CD4-positive, CD25-positive, alpha-beta regulatory T cell (primary cell): ENCODE results near the gene MAP7. TPM values are rescaled to one million over a fixed set of nuclear protein-coding genes. Genes with fewer than 3 reads are reported as not detected.

Source experiments
- ATAC-seq, 2 donors: fragments of 150-1000 bp; cut with Tn5 transposase; one replicate each; pipeline ENCODE4 v1.10.0; 2021; ENCODE audit warnings: low read depth in 2 of 2, moderate number of reproducible peaks in 2 of 2, moderate library complexity in 1 of 2
- DNase-seq, 3 donors: peaks; one replicate each; pipeline versions ENCODE4 v3.0.0 to v3.0.0-alpha.2; 2012 to 2022; ENCODE audit warnings: mixed read lengths in 1 of 3
- H3K27ac ChIP-seq: one replicate; pipeline ENCODE4 v1.7.0; 2013; ENCODE audit warnings: mild to moderate bottlenecking, low read length; ENCODE audit not compliant: insufficient read depth, poor library complexity, severe bottlenecking
- H3K27me3 ChIP-seq: one replicate; pipeline ENCODE4 v1.7.0; 2013; ENCODE audit warnings: low read length; ENCODE audit not compliant: control insufficient read depth, insufficient read depth
- H3K36me3 ChIP-seq: one replicate; pipeline ENCODE4 v1.7.0; 2013; ENCODE audit warnings: mild to moderate bottlenecking, low read length, moderate library complexity; ENCODE audit not compliant: control insufficient read depth, insufficient read depth
- H3K4me1 ChIP-seq: 2 replicates; pipeline ENCODE4 v1.7.0; 2013; ENCODE audit warnings: mild to moderate bottlenecking, low read length; ENCODE audit not compliant: insufficient read depth, control insufficient read depth, poor library complexity, severe bottlenecking
- H3K4me3 ChIP-seq: one replicate; pipeline ENCODE4 v1.7.0; 2013; ENCODE audit warnings: low read depth, mild to moderate bottlenecking, low read length, moderate library complexity
- H3K9me3 ChIP-seq, 2 experiments: 1 replicate in 1 of 2; 2 replicates in 1 of 2; pipeline ENCODE4 v1.7.0; 2013; ENCODE audit warnings: low read length in 2 of 2, mild to moderate bottlenecking in 1 of 2, moderate library complexity in 1 of 2; ENCODE audit not compliant: control insufficient read depth in 2 of 2
- H3K27ac Mint-ChIP-seq, 3 donors: one replicate each; pipeline ENCODE4 v1.8.0; 2020 to 2022; ENCODE audit warnings: mild to moderate bottlenecking in 3 of 3, mixed read lengths in 3 of 3, moderate library complexity in 2 of 3
- H3K27me3 Mint-ChIP-seq: one replicate; pipeline ENCODE4 v1.8.0; 2022; ENCODE audit warnings: mild to moderate bottlenecking, mixed read lengths
- H3K36me3 Mint-ChIP-seq: one replicate; pipeline ENCODE4 v1.8.0; 2020; ENCODE audit warnings: mixed read lengths
- H3K4me1 Mint-ChIP-seq, 4 donors: one replicate each; pipeline ENCODE4 v1.8.0; 2020 to 2022; ENCODE audit warnings: mixed read lengths in 4 of 4, mild to moderate bottlenecking in 1 of 4
- H3K4me3 Mint-ChIP-seq, 4 donors: one replicate each; pipeline ENCODE4 v1.8.0; 2020 to 2022; ENCODE audit warnings: mild to moderate bottlenecking in 4 of 4, mixed read lengths in 4 of 4, moderate library complexity in 3 of 4
- H3K9me3 Mint-ChIP-seq, 7 donors: one replicate each; pipeline ENCODE4 v1.8.0; 2020 to 2022; ENCODE audit warnings: mixed read lengths in 7 of 7, mild to moderate bottlenecking in 3 of 7, moderate library complexity in 2 of 7
- polyA plus RNA-seq, 4 donors: library from polyadenylated mRNA; unstranded; fragments of 300-500 nt; fragmentation: Illumina TruSeq; gene quantifications; one replicate each; pipeline ENCODE4 v1.2.3, GENCODE V29; 2021
- total RNA-seq: library from RNA; stranded (reverse); gene quantifications from one replicate; pipeline ENCODE4 v1.2.3, GENCODE V29; 2022

The MAP7 gene
- total and polyA plus RNA-seq, 5 donors from 2014 or later: 0.06 to 0.72 (median 0.21) TPM

DNA sequence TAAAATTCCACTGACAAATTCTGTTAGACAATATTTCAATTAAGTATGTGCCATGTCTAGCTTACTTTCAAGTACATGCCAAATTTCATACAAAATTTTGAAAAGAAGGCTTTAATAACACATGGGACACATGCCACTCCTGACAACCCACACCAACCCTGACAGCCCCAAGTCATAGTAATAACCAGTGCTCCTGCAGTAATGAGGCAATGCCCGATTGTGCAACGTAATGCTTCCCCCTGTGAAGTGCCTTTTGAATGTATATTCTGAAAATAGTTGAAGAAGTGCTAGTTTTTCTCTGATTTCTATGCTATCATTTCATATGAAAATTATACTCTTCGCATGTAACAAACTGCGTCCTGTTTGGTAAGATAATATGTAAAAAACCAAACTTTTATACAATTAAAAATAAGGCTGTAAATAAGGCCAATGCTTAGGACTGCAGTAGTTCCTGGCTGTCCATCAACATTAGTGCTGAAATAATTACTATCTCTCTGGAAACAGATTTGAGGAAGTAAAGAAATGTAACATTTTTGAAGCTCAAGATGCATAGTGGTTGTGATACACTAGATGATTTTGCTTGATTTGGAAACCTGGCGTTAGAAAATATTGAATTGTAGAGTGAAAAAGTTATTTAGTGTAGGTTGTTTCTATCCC, 134.7 kb downstream of the MAP7 start:
- Mint-ChIP-seq H3K27me3 (peaks cover under 1% of the 10 kb centered on the region), H3K27ac (no peak overlapping the region), H3K4me3 (no peak overlapping the region), H3K4me1 (no peaks in the 10 kb centered on the region), H3K36me3 (no peaks in the 10 kb centered on the region), H3K9me3 (no peaks in the 10 kb centered on the region)
- Histone ChIP-seq H3K36me3 (no peaks in the 10 kb centered on the region), H3K4me3 (no peak overlapping the region), H3K9me3 (no peaks in the 10 kb centered on the region), H3K27ac (no peak overlapping the region), H3K4me1 (no peaks in the 10 kb centered on the region), H3K27me3 (no peaks in the 10 kb centered on the region)
- DNase-seq (no peak), ATAC-seq (no peak)

DNA sequence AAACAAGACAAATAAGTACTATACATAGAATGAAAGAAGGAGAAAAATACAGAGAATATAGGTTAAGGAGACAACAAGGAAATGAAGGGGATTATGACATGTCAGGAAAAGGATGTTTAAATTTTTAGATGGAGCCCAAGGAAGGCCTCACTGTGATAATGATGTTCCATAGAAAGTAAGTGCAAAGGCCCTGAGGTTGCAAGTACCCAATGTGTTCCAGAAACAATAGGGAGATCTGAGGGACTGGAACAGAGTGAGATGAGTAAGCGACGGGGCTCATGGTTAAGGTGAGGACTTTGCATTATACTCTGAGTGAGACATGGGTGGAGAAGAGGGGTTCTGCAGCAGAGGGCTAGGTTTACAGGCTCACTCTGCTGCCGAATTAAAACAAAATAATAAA, 137.8 kb downstream of the MAP7 start:
- H3K27me3 ChIP-seq: peaks cover 2% of the 10 kb centered on the region
- H3K27me3 Mint-ChIP-seq: peaks cover 4% of the 10 kb centered on the region
- no peak overlapping the region for H3K4me3 Mint-ChIP-seq
- no peaks in the 10 kb centered on the region for H3K9me3 ChIP-seq
- no peak overlapping the region for H3K27ac ChIP-seq
- no peaks in the 10 kb centered on the region for H3K36me3 ChIP-seq
- no peaks in the 10 kb centered on the region for H3K9me3 Mint-ChIP-seq
- ATAC-seq (no peak), DNase-seq (no peak)
- H3K4me1 Mint-ChIP-seq: no peaks in the 10 kb centered on the region
- no peak overlapping the region for H3K4me3 ChIP-seq
- H3K4me1 ChIP-seq: no peaks in the 10 kb centered on the region
- no peak overlapping the region for H3K27ac Mint-ChIP-seq
- H3K36me3 Mint-ChIP-seq: no peaks in the 10 kb centered on the region

DNA sequence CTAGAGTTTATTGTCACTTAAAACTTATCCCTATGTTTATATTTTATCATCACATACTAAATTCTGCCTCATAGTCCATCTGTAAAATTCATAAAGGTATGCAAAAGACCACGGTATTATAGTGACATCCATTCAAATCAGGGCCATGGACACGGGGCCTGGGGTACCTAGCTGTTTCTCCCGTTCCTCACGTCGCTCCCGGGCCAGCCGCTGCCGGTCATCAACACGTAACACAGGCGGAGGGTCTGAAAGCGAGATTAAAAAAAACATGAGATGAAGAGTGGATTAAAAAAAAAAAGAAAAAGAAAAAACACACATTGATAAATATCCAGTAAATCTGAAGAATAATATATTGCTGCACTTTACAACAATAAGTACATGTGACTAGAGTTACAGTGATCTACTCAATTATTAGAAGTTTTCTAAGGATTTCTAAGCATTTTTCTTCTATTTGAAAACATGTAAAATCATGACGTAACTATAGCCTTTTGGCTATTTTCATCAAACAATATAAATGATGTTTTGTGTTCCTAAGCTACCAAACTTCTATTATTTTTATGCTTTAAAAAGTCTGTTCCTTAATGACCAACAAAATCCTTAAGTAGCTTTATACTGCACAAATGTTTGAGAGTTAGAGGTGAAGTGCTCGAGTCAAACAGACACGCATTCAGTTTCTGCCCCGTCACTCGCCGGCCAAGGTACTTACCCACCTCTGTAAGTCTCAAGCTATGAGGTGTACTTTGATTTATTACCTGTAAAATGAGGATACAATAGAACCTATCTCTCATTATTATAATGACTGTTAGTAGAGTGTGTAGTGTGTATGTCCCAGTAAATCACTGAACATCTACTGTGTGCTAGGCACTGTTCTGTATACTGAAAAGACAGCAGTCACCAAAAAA, 138.5 kb downstream of the MAP7 start:
- Histone ChIP-seq H3K4me3 (no peak overlapping the region), H3K27me3 (peaks cover 2% of the 10 kb centered on the region), H3K9me3 (no peaks in the 10 kb centered on the region), H3K36me3 (no peaks in the 10 kb centered on the region), H3K4me1 (no peaks in the 10 kb centered on the region), H3K27ac (no peak overlapping the region)
- Mint-ChIP-seq H3K9me3 (no peaks in the 10 kb centered on the region), H3K27me3 (peaks cover 4% of the 10 kb centered on the region), H3K27ac (no peak overlapping the region), H3K36me3 (no peaks in the 10 kb centered on the region), H3K4me1 (no peaks in the 10 kb centered on the region), H3K4me3 (no peak overlapping the region)
- DNase-seq (no peak), ATAC-seq (no peak)

DNA sequence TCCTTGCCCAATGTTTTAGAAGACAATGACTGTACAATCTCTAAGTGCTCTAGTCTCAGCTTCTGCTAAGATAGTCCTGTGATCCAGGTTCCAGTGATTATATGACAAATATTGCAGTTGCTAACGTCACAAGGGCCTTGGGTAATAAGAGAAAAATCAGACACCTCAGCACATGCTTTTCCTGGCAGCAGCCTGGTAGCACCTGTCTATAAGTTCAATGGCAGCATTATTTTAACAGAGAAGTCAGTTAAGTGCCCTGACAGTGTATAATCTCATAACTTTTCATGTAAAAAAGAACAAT, 139.2 kb downstream of the MAP7 start:
- Mint-ChIP-seq H3K9me3 (no peaks in the 10 kb centered on the region), H3K4me1 (no peaks in the 10 kb centered on the region), H3K4me3 (no peak overlapping the region), H3K27ac (no peak overlapping the region), H3K36me3 (no peaks in the 10 kb centered on the region), H3K27me3 (peaks cover 4% of the 10 kb centered on the region)
- ATAC-seq (no peak), DNase-seq (no peak)
- Histone ChIP-seq H3K4me1 (no peaks in the 10 kb centered on the region), H3K27me3 (peaks cover 2% of the 10 kb centered on the region), H3K27ac (no peak overlapping the region), H3K4me3 (no peak overlapping the region), H3K36me3 (no peaks in the 10 kb centered on the region), H3K9me3 (no peaks in the 10 kb centered on the region)

DNA sequence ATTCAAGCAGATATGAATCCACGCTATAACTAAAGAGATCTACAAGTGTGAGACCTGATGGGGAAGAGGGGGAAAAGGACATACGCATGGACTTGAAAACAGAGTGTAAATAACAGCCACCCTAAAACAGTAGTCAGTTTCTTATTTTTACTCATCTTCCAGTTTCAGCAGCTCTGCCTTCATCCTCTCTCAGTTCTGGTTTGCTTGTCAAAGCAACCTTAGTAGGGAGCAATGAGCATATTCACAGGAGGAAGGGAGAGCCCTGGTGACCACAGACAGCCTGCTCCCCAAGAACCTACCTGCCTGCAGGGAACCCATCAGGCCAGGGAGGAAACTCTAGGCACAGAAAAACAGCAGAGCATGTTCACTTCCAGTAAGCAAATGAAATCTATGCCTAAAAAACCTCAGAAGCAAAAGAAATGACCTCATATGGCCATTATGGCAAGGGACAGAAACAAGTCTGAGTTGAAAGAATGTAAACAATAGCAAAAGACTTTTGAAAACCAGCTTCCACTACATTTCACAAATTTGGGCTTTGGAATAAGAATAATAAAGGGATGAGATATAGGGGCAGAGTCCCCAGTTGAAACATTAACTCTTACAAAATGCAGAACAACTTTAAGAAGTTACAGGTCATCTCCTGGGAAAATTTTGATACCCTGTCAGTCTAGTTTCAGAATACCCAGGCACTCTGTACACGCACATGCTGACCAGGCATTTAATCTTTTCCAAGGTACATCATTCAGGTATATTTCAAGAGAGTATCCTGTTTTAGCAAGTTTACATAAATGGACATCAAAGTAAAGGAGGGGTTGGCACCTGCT, 139.8 kb downstream of the MAP7 start:
- Mint-ChIP-seq H3K36me3 (no peaks in the 10 kb centered on the region), H3K4me3 (no peak overlapping the region), H3K27me3 (peaks cover 4% of the 10 kb centered on the region), H3K27ac (no peak overlapping the region), H3K4me1 (no peaks in the 10 kb centered on the region), H3K9me3 (no peaks in the 10 kb centered on the region)
- Histone ChIP-seq H3K4me3 (no peak overlapping the region), H3K27ac (no peak overlapping the region), H3K9me3 (no peaks in the 10 kb centered on the region), H3K4me1 (no peaks in the 10 kb centered on the region), H3K36me3 (no peaks in the 10 kb centered on the region), H3K27me3 (peaks cover 2% of the 10 kb centered on the region)
- DNase-seq (no peak), ATAC-seq (no peak)

DNA sequence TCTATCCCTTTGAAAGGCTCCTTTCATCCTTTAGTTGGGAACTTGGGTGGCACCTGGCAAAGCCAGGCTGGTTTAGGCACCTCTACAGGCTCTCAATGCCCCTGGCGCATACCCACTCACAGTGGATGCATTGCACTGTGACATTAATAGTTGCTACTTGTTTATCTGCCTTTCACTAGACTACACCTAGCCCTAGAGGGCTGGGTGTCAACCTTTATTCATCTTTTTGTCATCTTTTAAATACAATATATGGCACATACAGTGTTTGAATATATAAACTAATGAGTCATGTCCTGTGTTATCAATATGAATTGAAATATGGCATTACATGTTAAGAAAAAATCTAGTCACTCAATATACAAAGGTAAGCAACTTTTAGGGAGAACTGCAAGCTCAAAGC, 140.6 kb downstream of the MAP7 start:
- no peak overlapping the region for H3K27ac ChIP-seq
- no peaks in the 10 kb centered on the region for H3K36me3 ChIP-seq
- peaks cover 4% of the 10 kb centered on the region for H3K27me3 Mint-ChIP-seq
- H3K36me3 Mint-ChIP-seq: no peaks in the 10 kb centered on the region
- DNase-seq (no peak), ATAC-seq (no peak)
- no peaks in the 10 kb centered on the region for H3K4me1 Mint-ChIP-seq
- no peak overlapping the region for H3K27ac Mint-ChIP-seq
- peaks cover 2% of the 10 kb centered on the region for H3K27me3 ChIP-seq
- no peaks in the 10 kb centered on the region for H3K4me1 ChIP-seq
- H3K9me3 ChIP-seq: no peaks in the 10 kb centered on the region
- no peaks in the 10 kb centered on the region for H3K9me3 Mint-ChIP-seq
- no peak overlapping the region for H3K4me3 ChIP-seq
- H3K4me3 Mint-ChIP-seq: no peak overlapping the region

DNA sequence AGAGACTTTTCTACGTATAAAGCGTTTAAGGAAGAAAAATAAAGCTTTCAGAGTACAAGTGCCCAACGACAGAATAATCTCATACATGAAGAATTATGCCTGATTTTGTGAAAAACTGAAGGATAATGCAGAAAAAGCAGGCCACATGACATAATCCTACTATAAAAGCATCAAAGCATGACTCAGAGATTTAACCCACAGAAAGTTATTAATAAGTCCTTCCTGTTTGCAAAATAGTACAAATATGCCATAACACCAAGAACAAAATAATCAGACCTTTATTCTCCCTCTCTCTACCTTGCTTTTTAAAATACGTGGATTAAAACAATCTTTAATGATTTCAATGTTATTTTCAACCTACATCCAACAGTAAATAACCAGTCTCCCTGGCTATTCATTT, 142.0 kb downstream of the MAP7 start:
- H3K4me1 Mint-ChIP-seq: no peaks in the 10 kb centered on the region
- peaks cover 2% of the 10 kb centered on the region for H3K27me3 ChIP-seq
- ATAC-seq: no peak
- no peaks in the 10 kb centered on the region for H3K36me3 ChIP-seq
- H3K36me3 Mint-ChIP-seq: no peaks in the 10 kb centered on the region
- no peaks in the 10 kb centered on the region for H3K9me3 Mint-ChIP-seq
- DNase-seq: no peak
- H3K9me3 ChIP-seq: no peaks in the 10 kb centered on the region
- peaks cover 4% of the 10 kb centered on the region for H3K27me3 Mint-ChIP-seq
- no peak overlapping the region for H3K27ac ChIP-seq
- H3K4me3 ChIP-seq: no peak overlapping the region
- no peaks in the 10 kb centered on the region for H3K4me1 ChIP-seq
- no peak overlapping the region for H3K27ac Mint-ChIP-seq
- H3K4me3 Mint-ChIP-seq: no peak overlapping the region
